Endothelial cell of umbilical vein (primary cell): ENCODE measurements around the gene GATA2. TPM values are rescaled to one million over a fixed set of nuclear protein-coding genes. Genes with fewer than 3 reads are reported as not detected.

Experiments
- BruUV-seq: library from RNA; stranded (reverse); fragments of 400-500 nt; replicated peaks from 2 replicates; lab custom pipeline; 2021; lab: Mats Ljungman, UMichigan
- CTCF ChIA-PET: fragments of 300-600, 350-600 bp; sonication (Branson Sonifier 250); formaldehyde crosslinking; loops from one replicate; lab custom pipeline; 2021; ENCODE audit warnings: antibody characterized with exemption, inconsistent platforms; lab: Charles Lee
- POLR2A ChIA-PET: fragments of 300-600, 350-600 bp; sonication (Branson Sonifier 250); formaldehyde crosslinking; loops from one replicate; lab custom pipeline; 2021; ENCODE audit warnings: antibody characterized with exemption, inconsistent platforms; lab: Charles Lee
- DNase-seq: peaks from one replicate; pipeline ENCODE4 v3.0.0-alpha.2; 2011; ENCODE audit warnings: low read depth, low spot score
- FAIRE-seq: peaks from 2 replicates; lab custom pipeline; 2011; peaks lifted over from hg19 to GRCh38; lab: Jason Lieb, UNC
- H2AFZ ChIP-seq: 2 replicates; pipeline ENCODE4 v1.6.0; 2012; ENCODE audit warnings: low read depth, low read length, control low read depth, inconsistent platforms
- H3K27ac ChIP-seq: 2 replicates; pipeline ENCODE4 v1.5.1; 2011; ENCODE audit warnings: low read depth, mild to moderate bottlenecking, control low read depth, low read length, moderate library complexity; ENCODE audit not compliant: insufficient read depth
- H3K27me3 ChIP-seq, 2 experiments: 2 replicates each; pipeline versions ENCODE4 v1.6.0 to v1.6.1; 2011; ENCODE audit warnings: low read length in 2 of 2, mixed read lengths in 1 of 2; ENCODE audit not compliant: control insufficient read depth in 2 of 2, insufficient read depth in 2 of 2
- H3K36me3 ChIP-seq, 2 experiments: 2 replicates in 1 of 2; 3 replicates in 1 of 2; pipeline ENCODE4 v1.5.1; 2011; ENCODE audit warnings: low read length in 2 of 2, mild to moderate bottlenecking in 1 of 2, moderate library complexity in 1 of 2; ENCODE audit not compliant: control insufficient read depth in 2 of 2, insufficient read depth in 2 of 2; ENCODE audit errors: extremely low read depth in 1 of 2
- H3K4me1 ChIP-seq: 3 replicates; pipeline ENCODE4 v1.5.1; 2011; ENCODE audit warnings: mild to moderate bottlenecking, low read length; ENCODE audit not compliant: control insufficient read depth, insufficient read depth; ENCODE audit errors: extremely low read depth
- H3K4me2 ChIP-seq: 2 replicates; pipeline ENCODE4 v1.6.1; 2011; ENCODE audit warnings: low read length, control low read depth, mixed read lengths; ENCODE audit not compliant: insufficient read depth
- H3K4me3 ChIP-seq, 3 experiments: fragments of 200-600 bp in 1 of 3; sonication (generic), shearing (Covaris generic) in 1 of 3; replicated peaks in 1 of 3; 2 replicates each; pipeline ENCODE4 v1.5.1; 2011 to 2016; ENCODE audit warnings: control low read depth in 3 of 3, low read length in 3 of 3, mild to moderate bottlenecking in 2 of 3, inconsistent platforms in 1 of 3, low read depth in 1 of 3, moderate library complexity in 1 of 3; ENCODE audit not compliant: insufficient read depth in 1 of 3
- H3K79me2 ChIP-seq: 2 replicates; pipeline ENCODE4 v1.6.0; 2012; ENCODE audit warnings: low read length, inconsistent platforms; ENCODE audit not compliant: control insufficient read depth, insufficient read depth
- H3K9ac ChIP-seq: replicated peaks from 2 replicates; pipeline ENCODE3; 2011; ENCODE audit warnings: low read length, control low read depth; ENCODE audit not compliant: insufficient read depth; ENCODE audit errors: extremely low read depth
- H3K9me1 ChIP-seq: replicated peaks from 3 replicates; pipeline ENCODE4 v1.6.0; 2011; ENCODE audit warnings: mild to moderate bottlenecking, low read length; ENCODE audit not compliant: control insufficient read depth, insufficient read depth; ENCODE audit errors: extremely low read depth
- H3K9me3 ChIP-seq: replicated peaks from 2 replicates; pipeline ENCODE4 v1.5.1; 2012; ENCODE audit warnings: low read length, inconsistent platforms; ENCODE audit not compliant: control insufficient read depth, insufficient read depth
- H4K20me1 ChIP-seq: replicated peaks from 2 replicates; pipeline ENCODE3; 2011; ENCODE audit warnings: mild to moderate bottlenecking, low read length; ENCODE audit not compliant: control insufficient read depth, insufficient read depth; ENCODE audit errors: extremely low read depth
- CTCF ChIP-seq, 2 donors: IDR thresholded peaks; 1 replicate in 1 of 2; 2 replicates in 1 of 2; pipeline ENCODE4 v1.5.1; 2011; ENCODE audit warnings: low read length in 2 of 2, mild to moderate bottlenecking in 2 of 2, moderate library complexity in 2 of 2, control low read depth in 1 of 2, inconsistent platforms in 1 of 2, low read depth in 1 of 2; ENCODE audit not compliant: insufficient read depth in 1 of 2; ENCODE audit errors: extremely low read depth in 1 of 2
- EZH2 ChIP-seq: IDR thresholded peaks from 2 replicates; pipeline ENCODE4 v1.6.1; 2012; ENCODE audit warnings: borderline replicate concordance, low read depth, mild to moderate bottlenecking, moderate library complexity, low read length, inconsistent platforms; ENCODE audit not compliant: severe bottlenecking
- FOS ChIP-seq: IDR thresholded peaks from 2 replicates; pipeline ENCODE4 v1.6.1; 2011; ENCODE audit warnings: mild to moderate bottlenecking, low read length, moderate library complexity, borderline replicate concordance; ENCODE audit not compliant: insufficient read depth
- GATA2 ChIP-seq: IDR thresholded peaks from 2 replicates; pipeline ENCODE4 v1.7.0; 2011; ENCODE audit warnings: low read depth, mild to moderate bottlenecking, moderate library complexity, mixed read lengths, low read length; ENCODE audit not compliant: insufficient read length, insufficient read depth
- JUN ChIP-seq: IDR thresholded peaks from 2 replicates; pipeline ENCODE4 v1.6.1; 2011; ENCODE audit warnings: borderline replicate concordance, low read depth; ENCODE audit not compliant: insufficient read length, insufficient read depth
- MAX ChIP-seq: IDR thresholded peaks from 2 replicates; pipeline ENCODE4 v1.6.1; 2011; ENCODE audit not compliant: insufficient read depth, insufficient read length
- MYC ChIP-seq: IDR thresholded peaks from one replicate; pipeline ENCODE4 v1.6.1; 2011; ENCODE audit warnings: mild to moderate bottlenecking, low read depth, low read length
- POLR2A ChIP-seq: IDR thresholded peaks from 2 replicates; pipeline ENCODE4 v1.6.1; 2012; ENCODE audit warnings: low read depth, mild to moderate bottlenecking, control low read depth, low read length
- POLR2AphosphoS5 ChIP-seq: IDR thresholded peaks from 2 replicates; pipeline ENCODE4 v1.6.1; 2012; ENCODE audit warnings: low read depth, mild to moderate bottlenecking, control low read depth, low read length, moderate library complexity; ENCODE audit not compliant: insufficient read depth
- dilution Hi-C: fragments of 300-500 bp; cut with MboI; formaldehyde crosslinking; loops from one replicate; pipeline ENCODE4 v1.15.0; 2019; ENCODE audit warnings: low sequenced_read_pairs; ENCODE audit not compliant: extremely low pct_ligation_motif_present
- intact Hi-C: fragments of 100-400 bp; cut with micrococcal nuclease; formaldehyde crosslinking; loops from one replicate; pipeline ENCODE4 v1.10.0; 2022
- polyA plus RNA-seq, 4 experiments: library from polyadenylated mRNA; depleted of rRNA in 3 of 4; stranded (reverse) in 3 of 4; unstranded in 1 of 4; fragments of >200 nt; gene quantifications; 2 replicates each; pipeline versions ENCODE4 v1.2.1 to v1.2.3, GENCODE V29; 2011 to 2012; ENCODE audit warnings: missing spikeins in 1 of 4
- total RNA-seq: library from RNA; stranded (reverse); gene quantifications from 2 replicates; pipeline ENCODE4 v1.2.3, GENCODE V29; 2021

Gene GATA2
- total and polyA plus RNA-seq, 2 donors (not counting 3 experiments of a cell fraction or from before 2014, with no cell fraction given) = 28.8 to 62.2 TPM

- no peak for FAIRE-seq
- H3K79me2 ChIP-seq = no peaks in the 10 kb centered on the region
- BruUV-seq = no TSS peak
- TF ChIP-seq FOS = no peak
- no peak for TF ChIP-seq GATA2
- no peak for TF ChIP-seq POLR2AphosphoS5
- no peak for TF ChIP-seq MAX
- TF ChIP-seq MYC = no peak
- TF ChIP-seq EZH2 = no peak
- TF ChIP-seq POLR2A = no peak
- TF ChIP-seq CTCF (IDR thresholded peaks at IDR 0.05; ENCODE audit: extremely low read depth in 1 of 2, insufficient read depth in 1 of 2, low read depth in 1 of 2, low read length in 2 of 2) = no peak
- no peak for TF ChIP-seq JUN
- intact Hi-C loops (no loop called here), dilution Hi-C loops (no loop called here)
- H3K4me2 ChIP-seq = no peak overlapping the region
- H3K36me3 ChIP-seq = no peaks in the 10 kb centered on the region
- no peak overlapping the region for H2AFZ ChIP-seq
- DNase-seq = no peak
- no peaks in the 10 kb centered on the region for H3K9me1 ChIP-seq
- no peaks in the 10 kb centered on the region for H3K9me3 ChIP-seq
- POLR2A ChIA-PET = no interaction called here
- H3K27ac ChIP-seq = no peak overlapping the region
- no peaks in the 10 kb centered on the region for H3K4me1 ChIP-seq
- H3K27me3 ChIP-seq = peaks cover 6 to 21% of the 10 kb centered on the region in 2 experiments
- no peak overlapping the region for H3K4me3 ChIP-seq
- CTCF ChIA-PET = interaction anchor here (0.7 kb wide), 1 partner anchor 26 kb away, joined by 3 read pairs; no protein-coding TSS in a partner anchor
- no peak overlapping the region for H3K9ac ChIP-seq
- no peaks in the 10 kb centered on the region for H4K20me1 ChIP-seq
Measured at GRCh38 chr3:128468285-128468790, 24.7 kb downstream of the GATA2 start.
